Mammary epithelial cell (primary cell): ENCODE results near the gene SPTB.

Source experiments
- EZH2 ChIP-seq: IDR thresholded peaks from 2 replicates; pipeline ENCODE4 v1.6.1; 2012; ENCODE audit warnings: low read length, inconsistent platforms, borderline replicate concordance
- TF ChIP-seq, protein P1 (sequence below), 2 donors: IDR thresholded peaks in 1 of 2; conservative IDR thresholded peaks in 1 of 2; 2 replicates each; pipeline ENCODE4 v1.5.1; 2011 to 2012; ENCODE audit warnings: inconsistent platforms in 2 of 2, low read length in 2 of 2, mild to moderate bottlenecking in 2 of 2, control low read depth in 1 of 2, low read depth in 1 of 2; ENCODE audit not compliant: insufficient read depth in 1 of 2; ENCODE audit errors: extremely low read depth in 1 of 2

DNA sequence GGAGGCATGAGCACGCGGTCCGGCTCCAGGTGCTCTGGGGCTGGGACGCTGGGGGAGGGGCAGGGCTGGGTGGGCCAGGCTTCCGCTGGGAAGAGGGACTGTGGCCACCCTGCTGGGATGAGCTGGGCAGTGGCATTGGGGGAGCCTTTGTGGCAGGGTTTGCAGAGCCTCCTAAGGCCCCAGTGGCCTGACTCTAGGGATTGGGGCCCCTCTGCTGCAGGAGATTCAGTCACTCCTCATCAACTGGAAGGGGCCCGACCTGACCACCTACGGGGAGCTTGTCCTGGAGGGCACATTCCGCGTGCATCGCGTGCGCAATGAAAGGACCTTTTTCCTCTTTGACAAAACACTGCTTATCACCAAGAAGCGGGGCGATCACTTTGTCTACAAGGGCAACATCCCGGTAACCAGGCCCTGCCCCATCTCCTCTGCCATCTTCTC is 148.5 kb downstream of the SPTB start:
- TF ChIP-seq, protein P1, sequence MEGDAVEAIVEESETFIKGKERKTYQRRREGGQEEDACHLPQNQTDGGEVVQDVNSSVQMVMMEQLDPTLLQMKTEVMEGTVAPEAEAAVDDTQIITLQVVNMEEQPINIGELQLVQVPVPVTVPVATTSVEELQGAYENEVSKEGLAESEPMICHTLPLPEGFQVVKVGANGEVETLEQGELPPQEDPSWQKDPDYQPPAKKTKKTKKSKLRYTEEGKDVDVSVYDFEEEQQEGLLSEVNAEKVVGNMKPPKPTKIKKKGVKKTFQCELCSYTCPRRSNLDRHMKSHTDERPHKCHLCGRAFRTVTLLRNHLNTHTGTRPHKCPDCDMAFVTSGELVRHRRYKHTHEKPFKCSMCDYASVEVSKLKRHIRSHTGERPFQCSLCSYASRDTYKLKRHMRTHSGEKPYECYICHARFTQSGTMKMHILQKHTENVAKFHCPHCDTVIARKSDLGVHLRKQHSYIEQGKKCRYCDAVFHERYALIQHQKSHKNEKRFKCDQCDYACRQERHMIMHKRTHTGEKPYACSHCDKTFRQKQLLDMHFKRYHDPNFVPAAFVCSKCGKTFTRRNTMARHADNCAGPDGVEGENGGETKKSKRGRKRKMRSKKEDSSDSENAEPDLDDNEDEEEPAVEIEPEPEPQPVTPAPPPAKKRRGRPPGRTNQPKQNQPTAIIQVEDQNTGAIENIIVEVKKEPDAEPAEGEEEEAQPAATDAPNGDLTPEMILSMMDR (conservative IDR thresholded peaks at IDR 0.05 in 1 of 2, IDR thresholded peaks at IDR 0.05 in 1 of 2; ENCODE audit: extremely low read depth in 1 of 2, insufficient read depth in 1 of 2, low read depth in 1 of 2, low read length in 2 of 2) = no peak
- no peak for TF ChIP-seq EZH2
